Measurements from ENCODE around the gene SOX15. TPM values are rescaled to one million over a fixed set of nuclear protein-coding genes. Genes with fewer than 3 reads are reported as not detected.

Gene SOX15
- total and polyA plus RNA-seq, 10 of the 15 experiments (the other 5 are each of a cell fraction or from before 2014, with no cell fraction given): 0.06 to 0.53 (median 0.16) TPM; not detected in 2

DNA sequence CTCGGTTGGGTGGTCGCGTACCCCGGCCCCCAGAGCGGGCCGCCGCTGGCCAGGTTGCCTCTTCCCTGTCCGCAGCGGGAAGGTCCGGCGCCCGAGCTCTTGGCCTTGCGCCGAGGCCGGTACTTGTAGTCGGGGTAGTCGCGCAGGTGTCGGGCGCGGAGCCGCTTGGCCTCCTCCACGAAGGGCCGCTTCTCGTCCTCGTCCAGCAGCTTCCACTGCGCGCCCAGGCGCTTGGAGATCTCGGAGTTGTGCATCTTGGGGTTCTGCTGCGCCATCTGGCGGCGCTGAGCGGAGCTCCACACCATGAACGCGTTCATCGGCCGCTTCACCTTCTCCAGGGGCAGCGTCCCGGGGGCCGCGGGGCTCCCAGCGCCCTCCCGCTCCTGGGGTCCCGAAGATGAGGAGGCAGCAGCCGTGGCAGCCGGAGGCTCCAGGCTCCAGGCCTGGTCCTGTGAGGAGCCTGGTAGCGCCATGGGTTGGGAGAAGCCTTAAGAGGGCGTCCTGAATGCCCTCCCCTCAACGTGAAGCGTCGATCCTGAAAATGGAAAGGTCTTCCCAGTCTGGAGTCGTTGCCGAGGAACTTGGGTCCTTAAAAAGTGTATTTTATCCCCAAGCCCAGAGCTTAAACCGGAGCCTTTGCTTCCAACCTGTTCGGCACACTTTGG lies 558 bp downstream of the SOX15 start:
- POLR2A ChIA-PET: interaction anchor here (0.7 kb wide), 1 partner anchor 26 kb away, joined by 3 read pairs; no protein-coding TSS in a partner anchor
- FAIRE-seq (no peak), ATAC-seq (peak; percentile 86), DNase-seq (ENCODE audit: low read depth, low spot score) (no peak)
- no peak overlapping the region for H3K4me2 ChIP-seq (ENCODE audit: control insufficient read depth, insufficient read depth)
- peaks cover 10% of the 10 kb centered on the region for H3K79me2 ChIP-seq (ENCODE audit: control insufficient read depth, insufficient read depth, low read length)
- no peaks in the 10 kb centered on the region for H4K20me1 ChIP-seq (ENCODE audit: control insufficient read depth, insufficient read depth)
- peaks cover 3% of the 10 kb centered on the region; the same call in 1 of the 2 replicates for H3K4me1 ChIP-seq (ENCODE audit: control insufficient read depth, insufficient read depth, low read length)
- no peak overlapping the region for H3K4me3 ChIP-seq
- H3K27me3 ChIP-seq (replicated peaks in 1 of 2; ENCODE audit: control insufficient read depth in 2 of 2, insufficient read depth in 2 of 2, low read length in 1 of 2): no peaks in the 10 kb centered on the region
- no peak overlapping the region for H3K9ac ChIP-seq (ENCODE audit: control insufficient read depth, insufficient read depth, low read length)
- H3K36me3 ChIP-seq (ENCODE audit: control insufficient read depth in 2 of 2, insufficient read depth in 2 of 2, low read length in 1 of 2): peaks cover 13 to 19% of the 10 kb centered on the region in 2 experiments
- intact Hi-C loops (cut with micrococcal nuclease; ENCODE audit: unreplicated experiment): no loop called here
- H3K9me3 ChIP-seq (replicated peaks; ENCODE audit: control insufficient read depth, insufficient read depth, low read length): no peaks in the 10 kb centered on the region
- SMC1A ChIA-PET (ENCODE audit: uncharacterized antibody, unreplicated experiment): interaction anchor here (0.7 to 1.6 kb wide), 6 partner anchors 10 to 233 kb away, joined by 3 to 8 read pairs (median 3); partner anchors contain the start of genes CD68, SAT2, TP53 and WRAP53
- no peak overlapping the region for H2AFZ ChIP-seq (ENCODE audit: control insufficient read depth, low read depth, low read length)
- in situ Hi-C loops (cut with MboI): no loop called here
- CTCF ChIA-PET: interaction anchor here (0.7 to 2.6 kb wide), 14 partner anchors 8 to 233 kb away, joined by 3 to 14 read pairs (median 5); partner anchors contain the start of genes SENP3, TMEM95, TP53 and WRAP53
- RAD21 ChIA-PET (ENCODE audit: unreplicated experiment): interaction anchor here (0.6 to 1.4 kb wide), 7 partner anchors 10 to 99 kb away, joined by 3 to 5 read pairs (median 3); partner anchors contain the start of genes CD68, SAT2 and WRAP53
- H3K27ac ChIP-seq (ENCODE audit: control insufficient read depth, insufficient read depth): no peak overlapping the region
- no TSS peak for BruUV-seq (replicated peaks)
- 65% methylated on average over 41 of the region's 56 CpGs for WGBS (ENCODE audit: insufficient coverage, insufficient replicate concordance, low lambda C conversion rate, missing lambda C conversion rate)
- TF ChIP-seq, protein P1, sequence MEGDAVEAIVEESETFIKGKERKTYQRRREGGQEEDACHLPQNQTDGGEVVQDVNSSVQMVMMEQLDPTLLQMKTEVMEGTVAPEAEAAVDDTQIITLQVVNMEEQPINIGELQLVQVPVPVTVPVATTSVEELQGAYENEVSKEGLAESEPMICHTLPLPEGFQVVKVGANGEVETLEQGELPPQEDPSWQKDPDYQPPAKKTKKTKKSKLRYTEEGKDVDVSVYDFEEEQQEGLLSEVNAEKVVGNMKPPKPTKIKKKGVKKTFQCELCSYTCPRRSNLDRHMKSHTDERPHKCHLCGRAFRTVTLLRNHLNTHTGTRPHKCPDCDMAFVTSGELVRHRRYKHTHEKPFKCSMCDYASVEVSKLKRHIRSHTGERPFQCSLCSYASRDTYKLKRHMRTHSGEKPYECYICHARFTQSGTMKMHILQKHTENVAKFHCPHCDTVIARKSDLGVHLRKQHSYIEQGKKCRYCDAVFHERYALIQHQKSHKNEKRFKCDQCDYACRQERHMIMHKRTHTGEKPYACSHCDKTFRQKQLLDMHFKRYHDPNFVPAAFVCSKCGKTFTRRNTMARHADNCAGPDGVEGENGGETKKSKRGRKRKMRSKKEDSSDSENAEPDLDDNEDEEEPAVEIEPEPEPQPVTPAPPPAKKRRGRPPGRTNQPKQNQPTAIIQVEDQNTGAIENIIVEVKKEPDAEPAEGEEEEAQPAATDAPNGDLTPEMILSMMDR (IDR thresholded peaks at IDR 0.05 in 2 of 3, conservative IDR thresholded peaks at IDR 0.05 in 1 of 3; ENCODE audit: control insufficient read depth in 2 of 3, extremely low read depth in 1 of 3, insufficient read depth in 1 of 3, low read depth in 3 of 3, low read length in 3 of 3): peak; percentile 55 to 72 (median 65); a peak in 5 of 6 replicates
- TF ChIP-seq STAT3 (IDR thresholded peaks at IDR 0.05; ENCODE audit: low read depth, low read length): no peak
- TF ChIP-seq GATAD2B (conservative IDR thresholded peaks at IDR 0.05; ENCODE audit: low read depth): no peak
- TF ChIP-seq, protein P2, sequence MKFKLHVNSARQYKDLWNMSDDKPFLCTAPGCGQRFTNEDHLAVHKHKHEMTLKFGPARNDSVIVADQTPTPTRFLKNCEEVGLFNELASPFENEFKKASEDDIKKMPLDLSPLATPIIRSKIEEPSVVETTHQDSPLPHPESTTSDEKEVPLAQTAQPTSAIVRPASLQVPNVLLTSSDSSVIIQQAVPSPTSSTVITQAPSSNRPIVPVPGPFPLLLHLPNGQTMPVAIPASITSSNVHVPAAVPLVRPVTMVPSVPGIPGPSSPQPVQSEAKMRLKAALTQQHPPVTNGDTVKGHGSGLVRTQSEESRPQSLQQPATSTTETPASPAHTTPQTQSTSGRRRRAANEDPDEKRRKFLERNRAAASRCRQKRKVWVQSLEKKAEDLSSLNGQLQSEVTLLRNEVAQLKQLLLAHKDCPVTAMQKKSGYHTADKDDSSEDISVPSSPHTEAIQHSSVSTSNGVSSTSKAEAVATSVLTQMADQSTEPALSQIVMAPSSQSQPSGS (IDR thresholded peaks at IDR 0.05; ENCODE audit: low read length): no peak
- TF ChIP-seq FOS (IDR thresholded peaks at IDR 0.05; ENCODE audit: borderline replicate concordance, extremely low read depth, insufficient read length): no peak
- TF ChIP-seq, protein P3, sequence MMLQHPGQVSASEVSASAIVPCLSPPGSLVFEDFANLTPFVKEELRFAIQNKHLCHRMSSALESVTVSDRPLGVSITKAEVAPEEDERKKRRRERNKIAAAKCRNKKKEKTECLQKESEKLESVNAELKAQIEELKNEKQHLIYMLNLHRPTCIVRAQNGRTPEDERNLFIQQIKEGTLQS (IDR thresholded peaks at IDR 0.05; ENCODE audit: borderline replicate concordance, extremely low read depth, low read depth, low read length): no peak
- no peak for TF ChIP-seq STAT1 (conservative IDR thresholded peaks at IDR 0.05)
- TF ChIP-seq NRF1 (conservative IDR thresholded peaks at IDR 0.05; ENCODE audit: low read depth, low read length): no peak
- no peak for TF ChIP-seq YY1 (IDR thresholded peaks at IDR 0.05; ENCODE audit: low read depth, low read length)
- TF ChIP-seq TAF1 (IDR thresholded peaks at IDR 0.05; ENCODE audit: borderline replicate concordance, low read depth, low read length): no peak
- TF ChIP-seq PAX8 (IDR thresholded peaks at IDR 0.05): no peak
- no peak for TF ChIP-seq ZSCAN29 (IDR thresholded peaks at IDR 0.05)
- TF ChIP-seq SMC3 (IDR thresholded peaks at IDR 0.05; ENCODE audit: borderline replicate concordance, low read length): peak; percentile 66; the same call in 1 of the 2 replicates
- TF ChIP-seq, protein P4, sequence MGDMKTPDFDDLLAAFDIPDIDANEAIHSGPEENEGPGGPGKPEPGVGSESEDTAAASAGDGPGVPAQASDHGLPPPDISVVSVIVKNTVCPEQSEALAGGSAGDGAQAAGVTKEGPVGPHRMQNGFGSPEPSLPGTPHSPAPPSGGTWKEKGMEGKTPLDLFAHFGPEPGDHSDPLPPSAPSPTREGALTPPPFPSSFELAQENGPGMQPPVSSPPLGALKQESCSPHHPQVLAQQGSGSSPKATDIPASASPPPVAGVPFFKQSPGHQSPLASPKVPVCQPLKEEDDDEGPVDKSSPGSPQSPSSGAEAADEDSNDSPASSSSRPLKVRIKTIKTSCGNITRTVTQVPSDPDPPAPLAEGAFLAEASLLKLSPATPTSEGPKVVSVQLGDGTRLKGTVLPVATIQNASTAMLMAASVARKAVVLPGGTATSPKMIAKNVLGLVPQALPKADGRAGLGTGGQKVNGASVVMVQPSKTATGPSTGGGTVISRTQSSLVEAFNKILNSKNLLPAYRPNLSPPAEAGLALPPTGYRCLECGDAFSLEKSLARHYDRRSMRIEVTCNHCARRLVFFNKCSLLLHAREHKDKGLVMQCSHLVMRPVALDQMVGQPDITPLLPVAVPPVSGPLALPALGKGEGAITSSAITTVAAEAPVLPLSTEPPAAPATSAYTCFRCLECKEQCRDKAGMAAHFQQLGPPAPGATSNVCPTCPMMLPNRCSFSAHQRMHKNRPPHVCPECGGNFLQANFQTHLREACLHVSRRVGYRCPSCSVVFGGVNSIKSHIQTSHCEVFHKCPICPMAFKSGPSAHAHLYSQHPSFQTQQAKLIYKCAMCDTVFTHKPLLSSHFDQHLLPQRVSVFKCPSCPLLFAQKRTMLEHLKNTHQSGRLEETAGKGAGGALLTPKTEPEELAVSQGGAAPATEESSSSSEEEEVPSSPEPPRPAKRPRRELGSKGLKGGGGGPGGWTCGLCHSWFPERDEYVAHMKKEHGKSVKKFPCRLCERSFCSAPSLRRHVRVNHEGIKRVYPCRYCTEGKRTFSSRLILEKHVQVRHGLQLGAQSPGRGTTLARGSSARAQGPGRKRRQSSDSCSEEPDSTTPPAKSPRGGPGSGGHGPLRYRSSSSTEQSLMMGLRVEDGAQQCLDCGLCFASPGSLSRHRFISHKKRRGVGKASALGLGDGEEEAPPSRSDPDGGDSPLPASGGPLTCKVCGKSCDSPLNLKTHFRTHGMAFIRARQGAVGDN (IDR thresholded peaks at IDR 0.05): no peak
- TF ChIP-seq RAD21 (IDR thresholded peaks at IDR 0.05; ENCODE audit: insufficient read depth, low read depth, low read length): peak; percentile 42
